ENCODE results near the gene MAML3. TPM values are rescaled to one million over a fixed set of nuclear protein-coding genes. Genes with fewer than 3 reads are reported as not detected.

The MAML3 gene
- total and polyA plus RNA-seq, 2 donors = 6.7 to 7.0 TPM

GRCh38 chr4:139690419-139690818 lies 463.6 kb downstream of the MAML3 start:
- DNase-seq (ENCODE audit: extremely low spot score) = no peak
- H3K4me3 ChIP-seq (ENCODE audit: low read depth, low read length) = no peak overlapping the region

GRCh38 chr4:139689093-139689722 lies 464.8 kb downstream of the MAML3 start:
- Histone ChIP-seq H3K4me1 (ENCODE audit: insufficient read depth) (no peaks in the 10 kb centered on the region), H3K4me3 (ENCODE audit: low read depth, low read length) (no peak overlapping the region), H3K36me3 (ENCODE audit: insufficient read depth) (no peaks in the 10 kb centered on the region), H3K27ac (ENCODE audit: low read depth) (no peak overlapping the region)
- WGBS = 95% methylated on average over 6 of the region's 6 CpGs
- no peak for DNase-seq (ENCODE audit: extremely low spot score)

More at GRCh38 chr4:139690419-139690818, 463.6 kb downstream of the MAML3 start:
- Histone ChIP-seq H3K36me3 (ENCODE audit: insufficient read depth) (no peaks in the 10 kb centered on the region), H3K27ac (ENCODE audit: low read depth) (no peak overlapping the region), H3K4me1 (ENCODE audit: insufficient read depth) (no peaks in the 10 kb centered on the region)

- WGBS = 69% methylated on average over 3 of the region's 3 CpGs
- no peak overlapping the region for H3K27ac ChIP-seq (ENCODE audit: low read depth)
- DNase-seq (ENCODE audit: extremely low spot score) = no peak
- H3K4me3 ChIP-seq (ENCODE audit: low read depth, low read length) = no peak overlapping the region
- no peaks in the 10 kb centered on the region for H3K4me1 ChIP-seq (ENCODE audit: insufficient read depth)
- H3K36me3 ChIP-seq (ENCODE audit: insufficient read depth) = no peaks in the 10 kb centered on the region
Observed at GRCh38 chr4:139686988-139687387, 467.0 kb downstream of the MAML3 start.

- Histone ChIP-seq H3K4me1 (ENCODE audit: insufficient read depth) (no peaks in the 10 kb centered on the region), H3K27ac (ENCODE audit: low read depth) (no peak overlapping the region), H3K36me3 (ENCODE audit: insufficient read depth) (peaks cover 2% of the 10 kb centered on the region), H3K4me3 (ENCODE audit: low read depth, low read length) (no peak overlapping the region)
- 37% methylated on average over 1 of the region's 1 CpG for WGBS
- DNase-seq (ENCODE audit: extremely low spot score) = no peak
Observed at GRCh38 chr4:139686130-139686529, 467.9 kb downstream of the MAML3 start.

- Histone ChIP-seq H3K4me3 (ENCODE audit: low read depth, low read length) (no peak overlapping the region), H3K36me3 (ENCODE audit: insufficient read depth) (peaks cover 2% of the 10 kb centered on the region), H3K4me1 (ENCODE audit: insufficient read depth) (no peaks in the 10 kb centered on the region), H3K27ac (ENCODE audit: low read depth) (no peak overlapping the region)
- WGBS = 91% methylated on average over 5 of the region's 5 CpGs
- DNase-seq (ENCODE audit: extremely low spot score) = no peak
Observed at GRCh38 chr4:139685180-139685579, 468.8 kb downstream of the MAML3 start.

- Histone ChIP-seq H3K27ac (ENCODE audit: low read depth) (no peak overlapping the region), H3K4me1 (ENCODE audit: insufficient read depth) (no peaks in the 10 kb centered on the region), H3K4me3 (ENCODE audit: low read depth, low read length) (no peak overlapping the region), H3K36me3 (ENCODE audit: insufficient read depth) (peaks cover 2% of the 10 kb centered on the region)
- 83% methylated on average over 1 of the region's 1 CpG for WGBS
- DNase-seq (ENCODE audit: extremely low spot score) = no peak
Observed at GRCh38 chr4:139684351-139684750, 469.6 kb downstream of the MAML3 start.

- Histone ChIP-seq H3K36me3 (ENCODE audit: insufficient read depth) (peaks cover 5% of the 10 kb centered on the region), H3K27ac (ENCODE audit: low read depth) (no peak overlapping the region), H3K4me1 (ENCODE audit: insufficient read depth) (no peaks in the 10 kb centered on the region), H3K4me3 (ENCODE audit: low read depth, low read length) (no peak overlapping the region)
- WGBS = 26% methylated on average over 6 of the region's 6 CpGs
- no peak for DNase-seq (ENCODE audit: extremely low spot score)
Observed at GRCh38 chr4:139682741-139683151, 471.2 kb downstream of the MAML3 start.

GRCh38 chr4:139682309-139682708 lies 471.7 kb downstream of the MAML3 start:
- WGBS = 79% methylated on average over 2 of the region's 2 CpGs
- no peak overlapping the region for H3K27ac ChIP-seq (ENCODE audit: low read depth)
- H3K36me3 ChIP-seq (ENCODE audit: insufficient read depth) = peaks cover 5% of the 10 kb centered on the region
- no peak overlapping the region for H3K4me3 ChIP-seq (ENCODE audit: low read depth, low read length)
- H3K4me1 ChIP-seq (ENCODE audit: insufficient read depth) = no peaks in the 10 kb centered on the region
- no peak for DNase-seq (ENCODE audit: extremely low spot score)

- Histone ChIP-seq H3K36me3 (ENCODE audit: insufficient read depth) (peaks cover 7% of the 10 kb centered on the region), H3K27ac (ENCODE audit: low read depth) (no peak overlapping the region), H3K4me3 (ENCODE audit: low read depth, low read length) (no peak overlapping the region), H3K4me1 (ENCODE audit: insufficient read depth) (peaks cover 1% of the 10 kb centered on the region)
- no peak for DNase-seq (ENCODE audit: extremely low spot score)
- 85% methylated on average over 4 of the region's 4 CpGs for WGBS
Observed at GRCh38 chr4:139676913-139677585, 476.9 kb downstream of the MAML3 start.

GRCh38 chr4:139676365-139676764 lies 477.6 kb downstream of the MAML3 start:
- Histone ChIP-seq H3K27ac (ENCODE audit: low read depth) (no peak overlapping the region), H3K36me3 (ENCODE audit: insufficient read depth) (peaks cover 5% of the 10 kb centered on the region), H3K4me3 (ENCODE audit: low read depth, low read length) (no peak overlapping the region), H3K4me1 (ENCODE audit: insufficient read depth) (peaks cover 1% of the 10 kb centered on the region)
- DNase-seq (ENCODE audit: extremely low spot score) = no peak
- 91% methylated on average over 2 of the region's 2 CpGs for WGBS

- peaks cover 5% of the 10 kb centered on the region for H3K36me3 ChIP-seq (ENCODE audit: insufficient read depth)
- no peak overlapping the region for H3K27ac ChIP-seq (ENCODE audit: low read depth)
- H3K4me3 ChIP-seq (ENCODE audit: low read depth, low read length) = no peak overlapping the region
- no peak for DNase-seq (ENCODE audit: extremely low spot score)
- WGBS = 92% methylated on average over 9 of the region's 9 CpGs
- peaks cover 1% of the 10 kb centered on the region for H3K4me1 ChIP-seq (ENCODE audit: insufficient read depth)
Observed at GRCh38 chr4:139675651-139676050, 478.3 kb downstream of the MAML3 start.

GRCh38 chr4:139674875-139675550 lies 479.0 kb downstream of the MAML3 start:
- peaks cover 1% of the 10 kb centered on the region for H3K4me1 ChIP-seq (ENCODE audit: insufficient read depth)
- WGBS = 88% methylated on average over 10 of the region's 10 CpGs
- H3K4me3 ChIP-seq (ENCODE audit: low read depth, low read length) = no peak overlapping the region
- no peak for DNase-seq (ENCODE audit: extremely low spot score)
- peaks cover 5% of the 10 kb centered on the region for H3K36me3 ChIP-seq (ENCODE audit: insufficient read depth)
- no peak overlapping the region for H3K27ac ChIP-seq (ENCODE audit: low read depth)

GRCh38 chr4:139672732-139673131 lies 481.3 kb downstream of the MAML3 start:
- 98% methylated on average over 4 of the region's 4 CpGs for WGBS
- Histone ChIP-seq H3K36me3 (ENCODE audit: insufficient read depth) (peaks cover 2% of the 10 kb centered on the region), H3K4me1 (ENCODE audit: insufficient read depth) (peaks cover 1% of the 10 kb centered on the region), H3K4me3 (ENCODE audit: low read depth, low read length) (no peak overlapping the region), H3K27ac (ENCODE audit: low read depth) (no peak overlapping the region)
- DNase-seq (ENCODE audit: extremely low spot score) = no peak

- H3K4me3 ChIP-seq (ENCODE audit: low read depth, low read length) = no peak overlapping the region
- no peak for DNase-seq (ENCODE audit: extremely low spot score)
- H3K36me3 ChIP-seq (ENCODE audit: insufficient read depth) = peaks cover 2% of the 10 kb centered on the region
- 93% methylated on average over 2 of the region's 2 CpGs for WGBS
- H3K27ac ChIP-seq (ENCODE audit: low read depth) = no peak overlapping the region
- H3K4me1 ChIP-seq (ENCODE audit: insufficient read depth) = peaks cover 1% of the 10 kb centered on the region
Observed at GRCh38 chr4:139672215-139672614, 481.8 kb downstream of the MAML3 start.

All from urinary bladder (tissue), 4 donors.